Fibroblast of lung (primary cell): Measurements from ENCODE around the gene KCNMA1. TPM values are rescaled to one million over a fixed set of nuclear protein-coding genes. Genes with fewer than 3 reads are reported as not detected.

Experiments used
- DNase-seq, 2 donors: peaks; one replicate each; pipeline versions ENCODE4 v3.0.0 to v3.0.0-alpha.2; 2010; ENCODE audit warnings: low read depth in 2 of 2
- H2AFZ ChIP-seq: 2 replicates; pipeline ENCODE4 v1.5.1; 2012; ENCODE audit warnings: low read length, control low read depth, inconsistent platforms
- H3K27ac ChIP-seq: 2 replicates; pipeline ENCODE4 v1.5.1; 2011; ENCODE audit warnings: low read length, control low read depth; ENCODE audit not compliant: insufficient read depth
- H3K27me3 ChIP-seq: 2 replicates; pipeline ENCODE4 v1.5.1; 2011; ENCODE audit warnings: mild to moderate bottlenecking, low read length; ENCODE audit not compliant: control insufficient read depth, insufficient read depth
- H3K36me3 ChIP-seq: 2 replicates; pipeline ENCODE4 v1.5.1; 2011; ENCODE audit warnings: low read length; ENCODE audit not compliant: control insufficient read depth, insufficient read depth
- H3K4me1 ChIP-seq: 2 replicates; pipeline ENCODE4 v1.5.1; 2011; ENCODE audit warnings: low read length; ENCODE audit not compliant: control insufficient read depth, insufficient read depth; ENCODE audit errors: extremely low read depth
- H3K4me2 ChIP-seq: 2 replicates; pipeline ENCODE4 v1.5.1; 2011; ENCODE audit warnings: low read length, control low read depth; ENCODE audit not compliant: insufficient read depth; ENCODE audit errors: extremely low read depth
- H3K4me3 ChIP-seq, 4 experiments: fragments of 200-600 bp in 1 of 4; sonication (generic) in 1 of 4; replicated peaks in 1 of 4; 2 replicates each; pipeline ENCODE4 v1.5.1; 2011 to 2016; ENCODE audit warnings: low read length in 4 of 4, low read depth in 3 of 4, mild to moderate bottlenecking in 3 of 4, control low read depth in 2 of 4, inconsistent platforms in 1 of 4, mixed read lengths in 1 of 4; ENCODE audit not compliant: insufficient read depth in 1 of 4; ENCODE audit errors: control extremely low read depth in 1 of 4
- H3K79me2 ChIP-seq: 2 replicates; pipeline ENCODE4 v1.5.1; 2012; ENCODE audit warnings: mild to moderate bottlenecking, low read length, inconsistent platforms; ENCODE audit not compliant: control insufficient read depth, insufficient read depth
- H3K9ac ChIP-seq: 2 replicates; pipeline ENCODE4 v1.5.1; 2011; ENCODE audit warnings: mild to moderate bottlenecking, low read length, control low read depth; ENCODE audit not compliant: insufficient read depth
- H3K9me3 ChIP-seq: 2 replicates; pipeline ENCODE4 v1.5.1; 2012; ENCODE audit warnings: low read depth, low read length; ENCODE audit not compliant: control insufficient read depth, insufficient read depth
- H4K20me1 ChIP-seq: 2 replicates; pipeline ENCODE4 v1.5.1; 2011; ENCODE audit warnings: low read length; ENCODE audit not compliant: control insufficient read depth, insufficient read depth; ENCODE audit errors: extremely low read depth
- EZH2 ChIP-seq: IDR thresholded peaks from 2 replicates; pipeline ENCODE4 v1.5.1; 2012; ENCODE audit warnings: low read length, control low read depth, mild to moderate bottlenecking; ENCODE audit errors: missing control alignments
- polyA plus RNA-seq, 2 donors: library from polyadenylated mRNA; depleted of rRNA in 1 of 2; stranded (reverse) in 1 of 2; unstranded in 1 of 2; fragments of >200 nt; gene quantifications; 2 replicates each; pipeline ENCODE4 v1.2.1, GENCODE V29; 2011 to 2012; ENCODE audit warnings: missing spikeins in 1 of 2
- total RNA-seq: library from RNA; depleted of rRNA; stranded (reverse); fragments of >200 nt; gene quantifications from 2 replicates; pipeline ENCODE4 v1.2.1, GENCODE V29; 2014
- TF ChIP-seq, protein P1 (sequence below), 2 donors: IDR thresholded peaks in 1 of 2; conservative IDR thresholded peaks in 1 of 2; 1 replicate in 1 of 2; 2 replicates in 1 of 2; pipeline ENCODE4 v1.5.1; 2011 to 2012; ENCODE audit warnings: low read length in 2 of 2, control low read depth in 1 of 2, inconsistent platforms in 1 of 2, low read depth in 1 of 2, mild to moderate bottlenecking in 1 of 2

KCNMA1 gene
- total and polyA plus RNA-seq, 2 donors (not counting 1 experiment from before 2014, with no cell fraction given): 31.0 to 138 TPM

DNA sequence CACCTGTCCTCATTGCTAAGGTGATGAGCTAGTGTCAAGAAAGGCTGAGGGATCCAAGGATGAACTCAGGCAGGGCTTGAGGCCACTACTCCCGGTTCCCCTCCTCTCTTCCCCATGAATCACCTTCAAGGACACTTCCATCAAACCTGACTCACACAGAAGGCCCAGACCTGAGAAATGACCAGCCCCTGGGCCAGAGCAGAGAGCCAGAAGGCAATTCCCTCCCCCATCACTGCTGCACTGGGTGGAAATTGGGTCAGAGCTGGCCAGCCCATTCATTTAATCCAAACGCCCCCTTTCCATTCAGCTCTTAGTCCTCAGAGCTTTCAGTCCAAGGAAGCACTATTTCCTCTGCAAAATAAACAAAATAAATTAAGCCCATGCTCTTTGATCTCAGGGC lies 182.0 kb downstream of the KCNMA1 start:
- DNase-seq: peak in 1 of 2 donors; percentile 38
- TF ChIP-seq, protein P1, sequence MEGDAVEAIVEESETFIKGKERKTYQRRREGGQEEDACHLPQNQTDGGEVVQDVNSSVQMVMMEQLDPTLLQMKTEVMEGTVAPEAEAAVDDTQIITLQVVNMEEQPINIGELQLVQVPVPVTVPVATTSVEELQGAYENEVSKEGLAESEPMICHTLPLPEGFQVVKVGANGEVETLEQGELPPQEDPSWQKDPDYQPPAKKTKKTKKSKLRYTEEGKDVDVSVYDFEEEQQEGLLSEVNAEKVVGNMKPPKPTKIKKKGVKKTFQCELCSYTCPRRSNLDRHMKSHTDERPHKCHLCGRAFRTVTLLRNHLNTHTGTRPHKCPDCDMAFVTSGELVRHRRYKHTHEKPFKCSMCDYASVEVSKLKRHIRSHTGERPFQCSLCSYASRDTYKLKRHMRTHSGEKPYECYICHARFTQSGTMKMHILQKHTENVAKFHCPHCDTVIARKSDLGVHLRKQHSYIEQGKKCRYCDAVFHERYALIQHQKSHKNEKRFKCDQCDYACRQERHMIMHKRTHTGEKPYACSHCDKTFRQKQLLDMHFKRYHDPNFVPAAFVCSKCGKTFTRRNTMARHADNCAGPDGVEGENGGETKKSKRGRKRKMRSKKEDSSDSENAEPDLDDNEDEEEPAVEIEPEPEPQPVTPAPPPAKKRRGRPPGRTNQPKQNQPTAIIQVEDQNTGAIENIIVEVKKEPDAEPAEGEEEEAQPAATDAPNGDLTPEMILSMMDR (conservative IDR thresholded peaks at IDR 0.05 in 1 of 2, IDR thresholded peaks at IDR 0.05 in 1 of 2; ENCODE audit: low read depth in 1 of 2, low read length in 2 of 2): no peak
- no peak for TF ChIP-seq EZH2
- no peaks in the 10 kb centered on the region for H4K20me1 ChIP-seq
- no peak overlapping the region for H3K27ac ChIP-seq
- H3K4me1 ChIP-seq: peaks cover 2% of the 10 kb centered on the region
- no peaks in the 10 kb centered on the region for H3K27me3 ChIP-seq
- H2AFZ ChIP-seq: no peak overlapping the region
- H3K4me2 ChIP-seq: no peak overlapping the region
- no peaks in the 10 kb centered on the region for H3K79me2 ChIP-seq
- no peaks in the 10 kb centered on the region for H3K36me3 ChIP-seq
- H3K9me3 ChIP-seq: no peaks in the 10 kb centered on the region
- H3K4me3 ChIP-seq: no peak overlapping the region
- H3K9ac ChIP-seq: no peak overlapping the region

DNA sequence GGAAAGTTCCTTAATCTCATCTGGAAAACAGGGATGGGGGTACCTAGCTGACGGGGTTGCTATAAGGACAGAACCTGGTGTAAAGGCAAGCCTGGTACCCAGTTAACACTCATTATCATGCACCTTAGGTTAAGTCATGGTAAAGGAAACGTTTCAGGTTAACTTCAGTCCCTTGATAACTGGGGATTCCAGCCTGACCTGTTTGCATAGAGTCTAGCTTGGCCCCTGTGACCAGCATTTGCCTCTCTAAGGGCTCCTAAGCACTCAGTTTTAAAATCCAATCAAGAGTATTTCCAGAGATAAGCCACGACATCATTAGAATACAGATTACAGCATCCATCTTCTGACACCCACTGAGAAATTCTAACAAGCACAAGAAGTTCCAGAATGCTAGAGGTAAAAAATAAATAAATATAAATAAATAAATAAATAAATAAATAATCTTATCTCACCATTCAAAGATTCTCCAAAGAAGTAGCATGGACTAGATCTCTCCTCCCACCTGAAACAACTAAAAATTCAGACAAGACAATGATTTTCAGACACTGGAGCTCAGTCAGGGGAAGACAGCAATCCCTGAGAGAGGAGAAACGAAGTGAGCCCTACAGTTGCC lies 184.6 kb downstream of the KCNMA1 start:
- Histone ChIP-seq H3K9me3 (no peaks in the 10 kb centered on the region), H3K36me3 (no peaks in the 10 kb centered on the region), H3K79me2 (no peaks in the 10 kb centered on the region), H3K9ac (no peak overlapping the region), H4K20me1 (no peaks in the 10 kb centered on the region), H3K27ac (no peak overlapping the region), H3K4me3 (no peak overlapping the region), H2AFZ (no peak overlapping the region), H3K4me2 (no peak overlapping the region), H3K4me1 (no peaks in the 10 kb centered on the region), H3K27me3 (no peaks in the 10 kb centered on the region)
- TF ChIP-seq EZH2: no peak
- TF ChIP-seq, protein P1 (conservative IDR thresholded peaks at IDR 0.05 in 1 of 2, IDR thresholded peaks at IDR 0.05 in 1 of 2; ENCODE audit: low read depth in 1 of 2, low read length in 2 of 2): no peak
- no peak for DNase-seq

DNA sequence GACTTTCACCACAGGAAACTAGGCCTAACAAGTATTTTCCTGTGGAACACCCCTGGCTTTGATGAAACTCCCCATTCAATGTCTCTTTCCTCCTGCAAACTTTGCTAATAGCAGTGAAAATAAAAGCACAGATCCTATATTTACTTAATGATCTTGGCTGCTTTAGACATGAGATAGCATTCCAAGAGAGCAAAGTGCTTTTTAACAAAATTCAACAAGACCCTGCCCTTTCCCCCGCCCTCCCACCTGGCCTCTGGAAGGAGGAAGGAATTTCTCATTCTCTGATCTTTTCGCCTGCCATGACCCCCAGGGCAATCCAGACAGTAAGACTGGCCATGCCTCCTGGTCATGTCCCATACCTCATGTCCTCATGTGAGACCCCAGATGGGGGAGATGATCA lies 185.7 kb downstream of the KCNMA1 start:
- no peak overlapping the region for H2AFZ ChIP-seq
- no peaks in the 10 kb centered on the region for H3K9me3 ChIP-seq
- H3K79me2 ChIP-seq: no peaks in the 10 kb centered on the region
- TF ChIP-seq, protein P1 (conservative IDR thresholded peaks at IDR 0.05 in 1 of 2, IDR thresholded peaks at IDR 0.05 in 1 of 2; ENCODE audit: low read depth in 1 of 2, low read length in 2 of 2): no peak
- no peak for TF ChIP-seq EZH2
- no peak overlapping the region for H3K27ac ChIP-seq
- no peak for DNase-seq
- no peak overlapping the region for H3K9ac ChIP-seq
- no peaks in the 10 kb centered on the region for H3K4me1 ChIP-seq
- no peak overlapping the region for H3K4me3 ChIP-seq
- no peaks in the 10 kb centered on the region for H3K36me3 ChIP-seq
- no peaks in the 10 kb centered on the region for H3K27me3 ChIP-seq
- no peak overlapping the region for H3K4me2 ChIP-seq
- H4K20me1 ChIP-seq: no peaks in the 10 kb centered on the region
